H4 (cell line): ENCODE results near the gene AJAP1. TPM values are rescaled to one million over a fixed set of nuclear protein-coding genes. Genes with fewer than 3 reads are reported as not detected.
"Not testable (repeated sequence)": the region's sequence is repeated elsewhere in the genome, so short reads cannot be mapped to it uniquely, and the experiment has no call there.

Experiments
- DNase-seq: peaks from one replicate; pipeline ENCODE4 v3.0.0-alpha.2; 2015; ENCODE audit warnings: low spot score
- total RNA-seq: library from RNA; depleted of rRNA; stranded (reverse); fragments of >200 nt; shearing (Covaris generic); gene quantifications from 2 replicates; pipeline ENCODE4 v1.2.3, GENCODE V29; 2014; rRNA removed

AJAP1 gene, protein sequence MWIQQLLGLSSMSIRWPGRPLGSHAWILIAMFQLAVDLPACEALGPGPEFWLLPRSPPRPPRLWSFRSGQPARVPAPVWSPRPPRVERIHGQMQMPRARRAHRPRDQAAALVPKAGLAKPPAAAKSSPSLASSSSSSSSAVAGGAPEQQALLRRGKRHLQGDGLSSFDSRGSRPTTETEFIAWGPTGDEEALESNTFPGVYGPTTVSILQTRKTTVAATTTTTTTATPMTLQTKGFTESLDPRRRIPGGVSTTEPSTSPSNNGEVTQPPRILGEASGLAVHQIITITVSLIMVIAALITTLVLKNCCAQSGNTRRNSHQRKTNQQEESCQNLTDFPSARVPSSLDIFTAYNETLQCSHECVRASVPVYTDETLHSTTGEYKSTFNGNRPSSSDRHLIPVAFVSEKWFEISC
- total RNA-seq: 3.6 and 6.1 TPM in 2 replicates

DNA sequence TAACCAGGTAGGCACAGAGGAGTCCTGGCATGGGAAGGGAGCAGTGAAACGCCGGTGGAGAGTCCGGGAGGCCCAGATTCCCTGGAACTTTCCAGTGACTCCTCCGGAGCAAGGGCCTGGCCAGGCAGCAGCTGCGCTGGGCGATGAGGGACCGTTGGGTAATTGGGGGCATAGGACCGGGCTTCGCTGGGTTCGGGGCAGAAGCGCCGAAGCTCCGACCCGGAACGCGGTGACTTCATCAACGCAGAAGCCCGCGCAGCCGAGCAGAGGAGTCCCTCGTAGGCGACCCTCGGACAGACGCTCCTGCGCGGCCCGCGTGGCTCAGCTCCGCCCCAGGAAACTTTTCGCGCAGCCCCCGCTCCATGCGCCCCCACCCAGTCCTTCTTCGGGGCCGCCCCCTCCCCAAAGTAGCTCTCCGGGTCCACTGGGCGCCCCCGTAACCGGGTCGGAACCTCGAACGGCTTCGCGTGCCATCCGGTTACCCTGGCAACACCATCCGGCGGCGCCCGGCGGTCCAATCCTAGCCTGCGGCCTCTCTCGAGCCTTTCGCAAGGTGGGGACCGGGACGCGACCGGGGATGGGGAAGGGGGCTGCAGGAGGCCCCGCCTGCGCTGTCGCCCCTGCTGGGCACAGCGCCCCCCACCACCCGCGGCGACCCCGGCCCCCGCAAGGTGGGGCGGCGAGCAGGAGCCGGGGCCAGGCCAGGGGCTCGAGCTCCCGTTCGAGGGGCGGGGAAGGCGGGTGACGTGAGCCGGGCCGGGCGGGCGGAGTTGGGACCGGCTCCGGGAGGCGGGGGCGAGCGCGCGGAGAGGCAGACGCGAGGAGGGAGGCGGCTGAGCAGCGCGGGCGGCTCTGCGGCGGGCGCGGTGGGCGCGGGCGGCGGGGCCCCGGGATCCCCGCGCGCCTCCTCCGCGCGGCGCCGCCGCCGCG, at the start of gene AJAP1:
TSS of gene AJAP1 (plus strand) at position 814 of the 930 bp plus-strand sequence. CDS start 817 bp downstream, outside the sequence.
- no peak for DNase-seq

DNA sequence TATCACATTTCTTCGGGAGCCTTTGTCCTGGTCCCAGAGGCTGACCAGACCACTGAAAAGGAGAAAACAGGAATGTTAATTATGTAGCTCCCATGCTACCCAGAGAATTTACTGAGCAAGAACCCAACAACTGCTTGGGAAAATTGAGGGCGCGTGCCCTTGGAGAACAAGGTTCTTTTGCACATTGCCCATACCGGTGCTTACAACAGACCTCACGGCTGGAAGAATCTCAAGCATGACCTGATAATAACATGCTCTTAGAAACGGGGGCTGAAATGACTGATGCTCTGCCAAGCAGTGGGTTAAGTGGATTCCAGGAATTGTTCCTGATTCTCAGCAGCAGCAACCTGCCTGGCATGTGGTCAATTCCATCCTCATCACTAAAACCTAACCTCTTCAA, 49.3 kb upstream of the AJAP1 start:
- DNase-seq: no peak

DNA sequence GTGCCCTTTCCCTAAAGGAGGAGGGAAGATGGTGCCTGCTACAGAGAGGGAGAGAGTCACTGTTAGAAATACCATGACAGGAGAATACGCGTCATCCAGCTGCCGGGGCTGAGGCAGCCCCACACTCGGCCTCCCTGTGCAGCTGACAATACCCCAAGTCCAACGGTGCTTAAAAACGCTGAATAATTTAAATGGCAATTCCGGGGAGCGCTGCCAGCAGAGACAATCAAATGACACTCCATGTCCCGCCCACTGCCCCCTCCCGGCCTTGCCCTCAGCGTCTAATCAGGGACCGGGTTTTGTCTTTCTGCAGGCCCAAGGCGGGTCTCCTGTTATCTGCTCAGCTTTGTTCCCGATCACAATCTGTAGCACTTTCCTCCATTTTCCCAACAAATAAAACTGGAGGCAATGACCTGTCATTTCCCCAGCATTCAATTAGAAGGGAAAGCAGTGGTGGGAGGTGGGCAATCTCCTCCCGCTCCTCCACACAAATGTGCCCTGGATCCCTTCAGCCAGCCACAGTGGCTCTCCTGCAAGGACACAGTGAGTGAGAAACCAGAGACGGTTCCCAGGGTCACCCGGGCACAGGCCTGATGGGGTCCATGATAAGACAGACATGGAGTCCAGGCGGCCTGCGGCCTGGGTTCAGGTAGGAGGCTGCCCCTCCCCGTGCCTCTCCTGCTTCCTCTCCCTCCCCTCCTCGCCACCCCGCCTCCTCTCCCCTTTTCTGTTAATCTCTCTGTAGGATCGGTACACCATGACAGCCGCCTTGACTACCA, 42.7 kb upstream of the AJAP1 start:
- no peak for DNase-seq

DNA sequence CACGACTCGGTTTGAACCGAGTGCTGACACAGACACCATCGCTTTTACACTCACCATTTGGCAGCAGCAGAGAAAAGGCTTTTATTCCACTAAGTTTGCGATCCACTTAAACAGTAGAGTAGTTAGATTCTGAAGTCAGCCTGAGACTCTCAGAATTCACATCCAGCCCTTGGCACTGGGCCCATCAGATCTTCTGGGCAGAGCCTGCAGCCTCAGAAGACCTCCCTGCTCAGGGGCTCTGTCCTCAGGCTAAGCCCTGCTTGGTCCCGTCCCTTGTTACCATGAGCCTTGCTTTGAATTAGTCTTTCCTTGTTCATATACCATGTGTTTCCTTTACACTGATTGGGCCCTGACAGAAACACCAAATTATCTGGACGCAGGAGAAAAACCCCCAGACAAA, 41.4 kb upstream of the AJAP1 start:
- no peak for DNase-seq

DNA sequence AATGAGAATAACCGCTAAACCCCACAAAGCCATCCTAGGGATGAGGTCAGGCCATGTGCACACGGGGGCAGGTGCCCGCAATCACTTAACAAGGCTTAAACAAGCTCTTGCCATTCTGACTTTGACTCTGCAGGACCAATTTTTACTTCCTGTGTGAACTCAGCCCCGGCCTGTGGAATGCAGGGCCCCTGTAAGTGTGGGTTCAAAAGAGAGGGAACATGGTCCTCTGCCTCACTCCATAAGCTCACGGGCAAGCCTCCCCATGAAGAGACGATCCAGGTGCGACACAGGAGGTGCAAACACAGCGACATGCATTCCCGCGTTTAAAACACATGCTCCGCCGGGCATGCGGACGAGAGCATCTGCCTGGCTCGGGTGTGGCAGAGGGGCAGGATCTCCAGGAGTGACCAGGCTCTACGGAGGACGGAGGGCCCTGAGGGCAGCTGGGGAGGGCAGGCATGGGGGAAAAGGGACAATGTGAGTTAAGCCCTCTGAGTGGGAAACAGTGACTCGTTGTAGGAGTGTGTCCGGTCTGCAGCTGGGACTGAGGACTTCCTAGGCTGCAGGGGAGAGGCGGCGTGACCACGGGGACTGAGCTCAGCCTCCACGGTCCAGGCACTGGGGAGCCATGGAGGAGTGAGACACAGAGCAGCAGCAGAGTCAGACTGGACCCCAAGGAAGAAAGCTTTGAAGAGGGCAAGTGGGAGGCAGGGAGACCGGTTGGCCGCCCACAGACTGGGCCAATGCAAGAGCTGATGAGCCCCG, 40.6 kb upstream of the AJAP1 start:
- DNase-seq: no peak

DNA sequence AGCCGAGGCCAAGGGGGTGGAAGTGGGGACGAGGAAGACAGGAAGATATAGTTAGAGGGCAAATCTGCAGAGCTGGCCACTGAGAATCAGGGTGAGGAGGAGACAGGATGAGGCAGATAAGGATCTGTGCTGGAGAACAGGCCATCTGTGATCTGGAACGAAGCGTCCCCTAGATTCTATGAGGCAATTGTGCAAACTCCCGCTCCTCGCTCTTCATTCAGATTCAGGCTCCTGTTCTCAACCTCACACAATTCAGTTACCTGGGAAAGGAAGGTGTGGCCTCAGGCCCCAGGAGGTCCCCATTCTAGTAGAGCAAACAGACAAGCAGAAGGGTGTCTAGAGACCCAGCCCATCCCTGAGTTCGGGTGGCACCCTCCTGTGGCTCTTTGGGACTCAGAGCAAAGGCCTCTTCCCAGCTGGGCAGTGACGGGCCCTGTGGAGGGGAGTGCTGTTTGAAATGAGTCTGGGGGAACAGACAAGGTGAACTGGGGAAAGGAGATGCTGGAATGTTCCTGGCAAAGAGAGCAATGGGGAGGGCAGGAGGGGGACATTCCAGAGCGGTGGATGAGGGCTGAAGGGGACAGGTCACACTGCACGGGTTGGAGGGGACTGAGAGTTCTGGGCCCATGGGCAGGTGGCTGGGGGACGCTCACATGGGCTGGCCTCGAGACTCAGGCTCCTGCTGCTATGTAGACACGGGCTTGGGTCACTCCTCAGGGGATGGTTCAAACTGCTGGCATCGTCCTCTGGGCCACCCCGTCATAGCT, 39.9 kb upstream of the AJAP1 start:
- no peak for DNase-seq

DNA sequence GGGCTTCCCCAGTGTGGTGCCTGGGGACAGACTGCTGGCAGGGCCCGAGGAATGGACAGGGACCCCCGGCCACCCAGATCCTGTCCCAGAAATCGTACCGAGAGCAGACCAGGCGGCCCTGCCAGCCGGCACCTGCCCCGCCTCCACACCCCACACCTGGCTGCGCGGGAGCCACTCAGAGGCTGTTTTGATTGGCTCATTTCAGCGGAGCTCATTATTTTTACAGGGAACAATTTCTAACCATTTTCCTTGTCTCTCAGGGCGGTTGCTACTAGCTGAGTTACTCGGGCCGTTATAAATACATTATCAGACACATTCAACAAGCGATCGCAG, 39.3 kb upstream of the AJAP1 start:
- DNase-seq: no peak

DNA sequence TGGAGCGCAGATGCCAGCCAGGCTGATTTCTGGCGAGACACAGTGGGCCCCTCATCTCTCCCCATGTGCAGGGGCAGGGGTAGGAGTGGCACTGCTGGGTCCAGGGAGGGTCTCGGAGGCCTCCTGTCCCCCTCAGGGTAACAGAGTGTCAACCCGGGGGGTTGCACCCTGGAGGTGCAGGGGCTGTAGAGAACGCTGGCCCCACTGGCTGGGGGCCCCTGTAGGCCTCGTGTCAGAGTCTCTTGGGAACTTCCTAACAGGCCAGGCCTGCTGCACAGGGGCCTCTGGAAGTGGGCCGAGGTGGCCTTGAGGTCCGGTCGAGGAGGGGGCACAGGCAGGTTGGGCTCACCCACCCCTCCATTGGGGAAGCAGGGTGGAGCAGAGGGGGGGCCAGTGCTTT, 38.9 kb upstream of the AJAP1 start:
- DNase-seq: no peak

DNA sequence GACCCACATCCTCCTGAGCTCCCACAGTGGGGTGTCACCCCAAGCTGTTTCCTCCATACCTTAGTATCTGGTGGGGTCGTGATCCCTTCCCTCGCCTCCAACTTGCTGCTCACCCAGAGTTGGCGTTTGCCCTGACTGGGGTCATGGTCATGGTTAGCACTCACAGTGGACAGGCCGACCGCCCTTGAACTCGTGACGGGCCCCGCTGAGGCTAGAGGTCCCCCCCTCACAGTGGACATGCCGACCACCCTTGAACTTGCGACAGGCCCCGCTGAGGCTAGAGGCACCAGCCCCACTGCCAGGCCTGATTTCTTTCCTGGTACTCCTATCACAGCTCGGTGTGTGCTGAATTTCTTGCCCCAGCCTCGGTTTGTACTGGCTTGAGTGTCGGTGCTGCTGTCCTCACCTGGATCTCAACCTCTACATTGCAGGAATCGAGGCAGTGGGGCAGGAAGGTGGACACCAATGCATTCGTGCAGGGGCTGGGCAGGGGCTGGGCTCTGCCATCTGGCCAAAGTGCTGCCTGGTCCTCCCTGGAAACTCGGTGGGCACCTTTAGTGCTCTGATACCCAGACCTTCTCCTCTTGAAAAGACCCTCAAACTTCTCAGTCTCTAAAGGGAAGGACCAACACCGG, 37.5 kb upstream of the AJAP1 start:
- DNase-seq: no peak

DNA sequence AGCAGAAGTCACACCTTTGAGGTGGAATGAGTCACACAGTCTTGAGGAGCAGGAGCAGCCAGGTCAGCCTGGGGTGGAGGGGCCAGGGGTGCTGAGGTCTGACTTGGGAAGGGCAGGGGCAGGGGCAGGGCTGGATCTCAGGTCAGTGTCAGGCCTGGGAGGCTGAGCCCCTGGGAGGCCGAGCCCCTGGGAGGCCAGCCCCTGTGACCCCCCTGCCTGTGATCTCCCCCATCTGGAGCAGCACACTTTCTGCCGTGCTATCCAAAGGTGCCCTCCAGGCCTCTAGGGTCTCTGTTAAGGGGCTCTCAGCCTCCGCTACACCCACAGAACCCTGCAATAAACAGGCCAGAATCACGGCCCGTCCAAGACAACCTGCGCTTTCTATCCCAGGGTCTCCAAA, 36.9 kb upstream of the AJAP1 start:
- no peak for DNase-seq

DNA sequence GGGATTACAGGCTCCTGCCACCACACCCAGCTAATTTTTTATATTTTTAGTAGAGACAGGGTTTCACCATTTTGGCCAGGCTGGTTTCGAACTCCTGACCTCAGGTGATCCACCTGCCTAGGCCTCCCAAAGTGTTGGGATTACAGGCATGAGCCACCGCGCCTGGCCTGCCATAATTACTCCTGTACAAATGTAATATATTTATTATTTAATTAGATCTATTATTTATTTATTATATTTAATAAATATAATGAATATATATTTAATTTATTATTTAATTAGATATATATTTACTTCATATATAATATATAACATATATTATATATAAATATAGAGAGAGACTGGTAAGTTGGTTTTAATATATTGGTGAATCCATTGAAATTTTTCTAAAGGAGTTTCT, 35.6 kb upstream of the AJAP1 start:
- DNase-seq: not testable (repeated sequence)

DNA sequence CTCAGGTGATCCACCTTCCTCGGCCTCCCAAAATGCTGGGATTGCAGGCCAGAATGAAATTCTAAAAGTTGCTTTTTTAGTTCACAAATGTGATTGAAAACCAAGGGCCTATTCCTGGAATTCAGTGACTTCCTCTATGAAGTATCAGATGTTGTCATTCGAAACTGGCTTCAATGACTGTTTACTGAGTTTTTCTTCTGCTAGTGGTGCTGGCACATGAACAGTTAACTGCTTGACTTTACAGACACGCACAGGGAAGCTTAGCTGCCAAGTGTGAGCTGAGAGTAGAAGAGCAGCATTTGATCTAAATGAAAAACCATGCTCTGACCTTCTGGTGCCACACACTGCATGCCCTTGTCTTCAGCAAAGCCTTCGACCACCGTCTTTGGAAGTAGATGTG, 32.8 kb upstream of the AJAP1 start:
- DNase-seq: no peak

DNA sequence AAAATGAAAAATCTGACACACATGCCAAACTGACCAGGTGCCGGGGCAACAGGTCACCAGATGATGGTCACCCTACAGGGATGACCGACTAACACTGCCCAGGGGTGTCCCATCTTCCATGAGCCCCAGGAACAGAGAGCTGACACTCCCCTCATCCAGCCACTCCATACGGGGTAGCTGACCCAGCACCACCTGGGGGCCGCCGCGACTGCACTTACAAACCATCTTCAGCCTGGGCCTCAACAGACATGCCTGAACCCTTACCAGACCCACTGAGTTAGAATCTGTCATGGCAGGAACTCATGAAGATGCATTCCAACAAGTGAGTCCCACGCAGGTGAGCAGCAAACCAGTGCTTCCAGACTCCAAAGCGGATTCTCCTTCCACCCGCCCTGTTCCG, 31.6 kb upstream of the AJAP1 start:
- DNase-seq: no peak

DNA sequence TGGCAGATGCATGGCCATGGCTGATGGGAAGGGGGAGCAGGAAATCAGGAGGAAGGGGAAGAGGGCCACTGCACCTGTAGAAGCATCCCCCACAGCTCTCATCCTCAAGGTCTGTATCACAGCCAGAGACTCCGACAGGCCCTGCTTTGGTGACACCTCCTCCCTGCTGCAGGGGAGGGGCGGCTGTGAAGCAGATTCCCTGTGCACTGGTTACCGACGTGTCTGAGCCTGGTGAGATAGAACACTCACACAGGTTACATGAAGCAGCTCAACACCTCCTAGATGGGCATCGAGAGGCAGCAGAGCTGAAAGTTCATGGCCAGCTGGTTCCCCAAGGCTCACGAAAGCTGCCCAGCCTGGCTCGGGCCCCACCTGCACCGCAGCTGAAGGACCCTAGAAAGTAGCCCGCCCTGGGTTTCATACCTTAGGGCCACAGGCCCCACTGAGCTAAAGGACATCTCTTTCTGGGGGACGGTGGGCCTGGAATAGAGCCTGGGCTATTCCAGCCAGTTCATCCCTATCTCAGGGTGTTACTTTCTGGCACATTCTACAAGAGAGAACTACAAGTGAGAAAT, 30.2 kb upstream of the AJAP1 start:
- no peak for DNase-seq

DNA sequence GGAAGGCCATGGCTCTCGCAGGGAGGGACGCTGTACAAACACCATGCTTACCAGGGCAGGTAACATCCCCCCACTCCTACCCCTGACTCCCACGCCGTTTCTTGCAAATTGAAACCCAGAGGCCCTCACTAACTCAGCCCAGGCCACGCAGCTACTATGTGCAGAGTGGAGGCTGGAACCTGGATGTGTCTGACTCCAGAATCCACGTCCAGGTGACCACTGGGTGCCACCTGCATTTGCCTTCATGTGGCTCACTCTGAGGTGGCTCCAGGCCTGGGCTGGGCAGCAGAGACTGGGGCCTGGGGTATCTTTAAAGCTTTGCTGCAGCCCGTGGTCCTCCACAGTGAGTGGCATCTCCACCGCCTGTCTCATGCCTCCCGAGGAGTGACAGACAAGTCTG, 29.6 kb upstream of the AJAP1 start:
- no peak for DNase-seq

DNA sequence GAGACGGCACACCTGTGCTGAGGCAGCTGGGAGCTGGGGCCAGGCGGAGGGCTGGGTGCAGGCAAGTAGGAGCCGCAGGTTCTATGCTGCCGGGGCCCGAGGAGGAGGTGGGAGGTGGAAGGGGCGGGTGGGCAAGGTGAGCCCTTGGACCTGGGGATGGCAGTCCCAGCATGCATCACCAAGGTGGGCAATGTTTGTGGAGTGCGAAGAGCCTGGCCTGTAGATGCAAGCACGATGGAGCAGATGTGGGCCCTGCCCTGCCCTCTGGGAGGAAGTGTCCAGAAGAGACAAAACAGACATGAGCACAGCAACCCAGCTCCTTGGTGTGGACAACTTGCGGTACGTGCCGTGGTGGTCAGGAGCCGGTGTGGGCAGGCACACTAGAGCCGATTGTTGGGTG, 28.3 kb upstream of the AJAP1 start:
- no peak for DNase-seq

DNA sequence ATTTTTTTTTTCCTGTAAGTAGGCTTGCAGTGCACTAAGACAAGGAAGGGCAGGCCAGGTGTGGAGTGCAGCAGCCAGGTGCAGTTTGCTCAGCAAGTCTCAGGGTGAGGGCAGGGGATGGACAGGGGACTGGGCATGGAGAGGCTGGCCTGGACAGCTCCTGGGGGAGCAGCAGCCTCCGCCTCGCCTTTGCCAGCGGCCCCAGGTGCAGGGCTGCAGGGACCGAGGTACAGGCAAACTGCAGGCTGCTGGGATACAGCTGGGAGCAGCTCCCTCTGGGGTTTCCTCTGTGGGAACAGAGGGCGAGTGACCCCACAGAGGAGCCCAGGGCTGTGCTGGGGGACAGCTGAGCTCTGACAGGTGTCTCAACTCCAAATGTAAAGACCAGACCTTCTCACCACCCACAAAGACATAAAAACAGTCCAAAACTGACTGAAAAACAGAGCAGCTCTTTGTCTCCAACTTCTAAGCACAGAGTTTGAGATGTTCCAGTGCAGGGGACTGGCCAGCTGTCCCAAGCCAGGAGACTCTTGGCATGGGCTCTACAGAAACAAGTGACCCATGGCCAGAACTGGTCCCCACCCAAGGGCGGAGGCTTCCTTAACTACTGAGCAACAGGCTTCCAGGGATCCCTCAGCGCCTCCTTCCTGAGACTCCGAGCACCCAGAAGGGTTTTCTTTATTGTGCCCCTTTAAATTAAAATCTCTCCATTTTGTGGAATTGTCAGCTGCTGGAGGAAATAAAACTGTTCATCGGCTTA, 27.7 kb upstream of the AJAP1 start:
- no peak for DNase-seq

DNA sequence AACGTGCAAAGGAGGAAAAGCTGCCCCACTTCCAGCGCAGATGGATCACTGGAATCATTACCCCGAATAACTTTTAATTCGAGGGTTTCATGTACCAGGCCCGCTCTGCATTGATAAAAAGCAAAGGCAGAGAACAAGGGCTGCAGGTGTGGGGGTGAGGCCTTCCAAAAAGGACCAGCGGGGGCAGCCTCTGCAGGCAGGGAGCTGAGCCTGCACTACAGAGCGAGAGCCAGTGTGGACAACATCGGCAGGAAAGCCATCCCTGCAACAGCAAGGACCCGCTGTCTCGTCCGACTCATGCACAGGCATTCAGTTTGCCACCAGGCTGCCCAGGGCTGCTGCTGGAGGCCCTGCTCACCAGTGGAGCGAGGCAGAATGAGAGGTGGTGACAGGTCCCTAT, 27.1 kb upstream of the AJAP1 start:
- no peak for DNase-seq

DNA sequence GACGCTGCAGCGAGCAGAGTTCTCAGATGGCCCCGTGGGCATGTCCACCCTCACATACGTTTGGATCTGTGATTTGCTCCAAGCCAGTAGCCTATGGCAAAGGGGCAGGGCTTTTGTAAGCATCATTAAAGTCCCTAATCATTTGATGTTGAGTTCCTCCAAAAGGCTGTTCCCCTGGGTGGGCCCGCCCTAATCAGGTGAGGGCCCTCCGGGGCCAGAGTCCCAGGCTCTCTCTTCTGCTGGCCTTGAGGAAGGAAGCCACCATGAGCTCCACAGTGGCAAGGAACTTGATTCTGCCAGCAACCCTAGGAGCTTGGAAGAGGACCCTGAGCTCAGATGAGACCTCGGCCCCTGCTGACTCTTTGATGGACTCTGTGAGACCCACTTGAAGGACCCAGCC, 25.4 kb upstream of the AJAP1 start:
- DNase-seq: no peak
